D341Med (cell line): ENCODE measurements around the gene DGKD.
"Not testable (repeated sequence)": the region's sequence is repeated elsewhere in the genome, so short reads cannot be mapped to it uniquely, and the experiment has no call there.

ENCODE experiments used
- DNase-seq: peaks from one replicate; pipeline ENCODE4 v3.0.0; 2012; ENCODE audit warnings: low spot score

The DGKD gene, protein sequence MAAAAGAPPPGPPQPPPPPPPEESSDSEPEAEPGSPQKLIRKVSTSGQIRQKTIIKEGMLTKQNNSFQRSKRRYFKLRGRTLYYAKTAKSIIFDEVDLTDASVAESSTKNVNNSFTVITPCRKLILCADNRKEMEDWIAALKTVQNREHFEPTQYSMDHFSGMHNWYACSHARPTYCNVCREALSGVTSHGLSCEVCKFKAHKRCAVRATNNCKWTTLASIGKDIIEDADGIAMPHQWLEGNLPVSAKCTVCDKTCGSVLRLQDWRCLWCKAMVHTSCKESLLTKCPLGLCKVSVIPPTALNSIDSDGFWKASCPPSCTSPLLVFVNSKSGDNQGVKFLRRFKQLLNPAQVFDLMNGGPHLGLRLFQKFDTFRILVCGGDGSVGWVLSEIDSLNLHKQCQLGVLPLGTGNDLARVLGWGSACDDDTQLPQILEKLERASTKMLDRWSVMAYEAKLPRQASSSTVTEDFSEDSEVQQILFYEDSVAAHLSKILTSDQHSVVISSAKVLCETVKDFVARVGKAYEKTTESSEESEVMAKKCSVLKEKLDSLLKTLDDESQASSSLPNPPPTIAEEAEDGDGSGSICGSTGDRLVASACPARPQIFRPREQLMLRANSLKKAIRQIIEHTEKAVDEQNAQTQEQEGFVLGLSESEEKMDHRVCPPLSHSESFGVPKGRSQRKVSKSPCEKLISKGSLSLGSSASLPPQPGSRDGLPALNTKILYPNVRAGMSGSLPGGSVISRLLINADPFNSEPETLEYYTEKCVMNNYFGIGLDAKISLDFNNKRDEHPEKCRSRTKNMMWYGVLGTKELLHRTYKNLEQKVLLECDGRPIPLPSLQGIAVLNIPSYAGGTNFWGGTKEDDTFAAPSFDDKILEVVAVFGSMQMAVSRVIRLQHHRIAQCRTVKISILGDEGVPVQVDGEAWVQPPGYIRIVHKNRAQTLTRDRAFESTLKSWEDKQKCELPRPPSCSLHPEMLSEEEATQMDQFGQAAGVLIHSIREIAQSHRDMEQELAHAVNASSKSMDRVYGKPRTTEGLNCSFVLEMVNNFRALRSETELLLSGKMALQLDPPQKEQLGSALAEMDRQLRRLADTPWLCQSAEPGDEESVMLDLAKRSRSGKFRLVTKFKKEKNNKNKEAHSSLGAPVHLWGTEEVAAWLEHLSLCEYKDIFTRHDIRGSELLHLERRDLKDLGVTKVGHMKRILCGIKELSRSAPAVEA

GRCh38 chr2:233353769-233354499 lies at the start of gene DGKD:
DGKD (plus strand) TSS chr2:233354494; CDS start chr2:233354519, 25 bp downstream.
- DNase-seq = peak; percentile 98

DNA sequence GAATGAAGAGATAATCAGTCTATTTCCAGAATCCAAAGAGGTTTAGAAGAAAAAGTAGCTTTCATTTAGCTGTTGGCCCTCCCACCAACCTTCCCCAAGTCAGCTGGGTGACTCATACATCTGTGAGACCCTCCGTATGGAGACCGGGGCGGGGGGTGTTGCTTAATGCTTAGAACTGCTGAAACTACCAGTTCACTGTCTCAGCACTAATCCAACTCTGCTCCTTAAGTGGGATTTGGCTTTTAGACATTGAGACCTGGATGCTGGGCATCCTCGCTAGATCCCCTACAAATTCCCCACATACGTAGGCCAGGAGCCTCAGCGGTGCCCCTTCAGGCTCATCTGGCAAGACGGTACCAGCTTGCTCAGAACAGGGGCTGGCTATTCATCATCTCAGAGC lies 46.7 kb upstream of the DGKD start, which contains the start of gene SAG:
Gene SAG, plus strand, starts transcription at position 252 of the 400 bp plus-strand sequence. CDS start 1,374 bp downstream, outside the sequence.
- no peak for DNase-seq

DNA sequence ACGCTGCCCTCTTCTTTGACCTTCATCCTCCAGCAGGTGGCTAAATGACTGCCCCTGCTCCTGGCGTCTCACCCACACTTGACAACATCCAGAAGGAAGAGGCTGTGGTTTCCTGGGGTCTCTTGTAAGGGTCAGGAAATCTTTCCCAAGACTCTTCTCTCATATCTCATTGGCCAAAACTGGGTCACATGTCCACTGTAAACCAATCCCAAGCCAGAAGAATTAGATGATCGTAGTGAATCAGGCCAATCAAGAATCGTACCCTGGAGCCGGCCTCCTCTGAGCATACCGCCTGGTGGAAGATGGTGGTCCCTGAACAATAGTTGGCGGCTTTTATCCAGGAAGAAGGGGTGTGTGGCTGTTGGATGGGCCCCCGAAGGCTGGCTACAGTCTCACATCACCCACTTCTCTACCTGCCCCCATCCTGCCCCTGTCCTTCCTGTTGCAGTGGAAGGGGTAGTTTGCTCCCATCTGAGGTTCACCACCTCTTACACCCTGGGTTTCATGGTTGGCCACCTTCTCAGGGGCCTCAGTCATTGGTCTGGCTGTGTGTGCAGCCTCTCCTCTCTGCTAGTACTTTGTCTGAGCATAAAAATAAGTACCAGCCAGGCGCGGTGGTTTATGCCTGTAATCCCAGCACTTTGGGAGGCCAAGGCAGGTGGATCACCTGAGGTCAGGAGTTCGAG lies 42.9 kb upstream of the DGKD start:
- DNase-seq = no peak

GRCh38 chr2:233312874-233313273 lies 41.4 kb upstream of the DGKD start:
- DNase-seq = no peak

DNA sequence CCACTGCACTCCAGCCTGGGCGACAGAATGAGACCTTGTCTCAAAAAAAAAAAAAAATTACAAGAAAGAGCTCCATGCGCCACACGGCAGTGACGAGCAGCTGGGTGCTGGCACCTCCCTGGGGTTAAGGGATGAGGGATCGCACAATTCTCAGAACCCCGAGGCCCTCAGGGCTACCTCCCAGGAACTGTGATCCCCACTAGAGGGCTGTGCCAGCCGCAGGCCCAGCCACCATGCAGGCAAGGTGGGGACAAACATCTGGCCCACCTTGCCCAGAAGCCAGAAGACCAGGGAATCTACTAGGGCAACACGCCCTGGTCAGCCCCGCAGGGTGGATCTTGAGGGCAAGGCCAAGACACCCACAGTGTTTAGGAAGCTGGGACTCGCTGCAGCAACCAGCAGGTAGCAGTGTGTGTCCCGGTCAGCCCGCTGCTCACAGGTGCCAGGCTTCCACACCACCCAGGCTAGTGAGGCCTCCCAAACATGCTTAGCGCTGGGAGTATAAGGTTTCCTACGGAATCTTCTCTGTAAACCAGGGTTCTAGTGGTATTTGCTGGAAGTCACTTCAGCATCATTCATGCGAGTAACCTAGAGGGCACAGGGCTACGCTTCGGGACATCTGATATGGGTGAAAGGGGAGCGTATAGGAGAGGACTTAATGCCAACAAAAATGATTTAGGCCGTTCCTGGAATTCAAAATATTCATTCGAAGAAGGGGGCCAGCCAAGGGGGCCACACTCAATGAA lies 39.9 kb upstream of the DGKD start:
- no peak for DNase-seq

DNA sequence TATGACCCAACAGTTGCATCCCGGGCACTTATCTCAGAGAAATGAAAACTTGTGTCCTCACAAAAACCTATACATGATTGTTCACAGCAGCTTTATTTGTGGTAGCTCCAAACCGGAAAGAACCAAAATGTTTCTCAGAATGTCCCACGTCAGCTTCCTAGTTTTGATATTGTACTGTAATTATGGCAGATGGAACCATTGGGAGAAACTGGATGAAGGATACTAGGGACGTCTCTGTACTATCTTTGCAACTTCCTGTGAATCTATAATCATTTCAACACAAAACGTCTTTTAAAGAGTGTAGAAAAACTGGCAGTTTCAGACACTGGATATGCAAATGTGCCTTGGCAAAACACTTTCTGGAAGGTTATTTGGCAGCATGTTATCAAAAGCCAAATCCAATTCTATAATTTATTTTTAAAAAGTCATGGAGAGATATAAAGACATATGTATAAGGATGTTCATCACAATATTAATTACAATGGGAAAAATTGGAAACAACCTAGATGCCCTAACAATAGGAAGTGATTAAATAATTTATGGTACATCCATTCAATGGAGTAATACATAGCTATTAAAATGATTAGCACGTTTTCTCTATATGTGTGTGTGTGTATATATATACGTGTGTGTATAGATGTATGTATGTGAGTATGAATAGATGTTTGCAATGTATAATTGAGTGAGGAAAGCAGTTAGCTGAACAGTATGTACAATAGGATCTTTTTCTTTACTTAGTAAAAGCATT lies 36.9 kb upstream of the DGKD start:
- no peak for DNase-seq

GRCh38 chr2:233319256-233319655 lies 35.0 kb upstream of the DGKD start:
- DNase-seq = no peak

- no peak for DNase-seq
These were observed 33.8 kb upstream of the DGKD start for GRCh38 chr2:233320470-233320869.

GRCh38 chr2:233321166-233321565 lies 33.1 kb upstream of the DGKD start:
- DNase-seq = no peak

DNA sequence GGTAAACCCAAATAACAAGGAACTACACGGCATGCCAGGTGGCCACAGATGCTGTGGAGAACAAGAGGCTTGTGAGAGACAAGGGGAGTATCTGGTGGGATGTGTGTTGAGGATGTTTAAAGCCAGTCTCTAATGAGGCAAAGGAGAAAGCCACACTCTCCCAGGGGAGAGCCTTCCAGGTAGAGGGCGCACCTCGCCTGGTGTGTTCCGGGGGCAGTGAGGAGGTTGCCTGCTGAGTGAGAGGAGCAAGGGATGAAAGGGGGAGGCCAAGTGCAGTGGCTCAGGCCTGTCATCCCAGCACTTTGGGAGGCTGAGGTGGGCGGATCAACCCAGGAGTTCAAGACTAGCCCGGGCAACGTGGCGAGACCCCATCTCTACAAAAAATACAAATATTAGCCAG lies 30.4 kb upstream of the DGKD start:
- DNase-seq = no peak

DNA sequence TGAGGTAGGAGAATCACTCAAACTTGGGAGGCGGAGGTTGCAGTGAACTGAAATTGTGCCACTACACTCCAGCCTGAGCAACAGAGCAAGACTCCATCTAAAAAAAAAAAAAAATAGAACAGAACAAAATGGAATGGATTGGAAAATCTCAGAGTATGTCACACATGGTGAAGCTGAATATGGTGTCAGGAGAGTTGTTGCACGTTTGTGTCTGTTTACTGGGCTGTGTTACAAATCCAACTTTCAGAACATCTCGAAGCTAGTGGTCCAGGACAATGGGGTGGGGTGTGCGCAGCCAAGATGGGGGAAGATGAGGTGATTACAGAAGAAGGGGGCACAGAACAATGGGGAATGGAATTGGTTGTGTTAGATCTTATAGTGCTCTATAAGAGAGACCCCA lies 29.0 kb upstream of the DGKD start:
- no peak for DNase-seq

- DNase-seq = no peak
These were observed 28.5 kb upstream of the DGKD start for GRCh38 chr2:233325814-233326213.

DNA sequence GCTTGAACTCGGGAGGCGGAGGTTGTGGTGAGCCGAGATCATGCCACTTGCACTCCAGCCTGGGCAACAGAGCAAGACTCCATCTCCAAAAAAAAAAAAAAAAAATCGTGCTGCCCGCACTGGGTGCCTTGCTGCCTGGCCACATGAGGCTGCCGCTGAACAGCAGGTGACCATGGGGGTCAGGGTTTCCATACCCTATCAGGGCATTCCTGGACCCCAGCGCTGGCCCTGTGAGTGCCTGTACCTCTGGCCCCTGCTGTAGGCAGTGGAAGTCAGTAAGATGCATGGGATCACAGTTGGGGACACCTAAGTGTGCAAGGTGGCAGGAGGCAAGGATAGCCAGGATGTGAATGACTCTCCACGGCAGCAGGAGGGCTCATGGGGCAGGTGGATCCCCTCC lies 27.8 kb upstream of the DGKD start:
- DNase-seq = no peak

- no peak for DNase-seq
These were observed 25.4 kb upstream of the DGKD start for GRCh38 chr2:233328922-233329321.

GRCh38 chr2:233329489-233330135 lies 24.7 kb upstream of the DGKD start:
- no peak for DNase-seq

GRCh38 chr2:233331536-233331935 lies 22.8 kb upstream of the DGKD start:
- DNase-seq = no peak

GRCh38 chr2:233332125-233332524 lies 22.2 kb upstream of the DGKD start:
- no peak for DNase-seq

- no peak for DNase-seq
These were observed 19.4 kb upstream of the DGKD start for GRCh38 chr2:233334915-233335314.

DNA sequence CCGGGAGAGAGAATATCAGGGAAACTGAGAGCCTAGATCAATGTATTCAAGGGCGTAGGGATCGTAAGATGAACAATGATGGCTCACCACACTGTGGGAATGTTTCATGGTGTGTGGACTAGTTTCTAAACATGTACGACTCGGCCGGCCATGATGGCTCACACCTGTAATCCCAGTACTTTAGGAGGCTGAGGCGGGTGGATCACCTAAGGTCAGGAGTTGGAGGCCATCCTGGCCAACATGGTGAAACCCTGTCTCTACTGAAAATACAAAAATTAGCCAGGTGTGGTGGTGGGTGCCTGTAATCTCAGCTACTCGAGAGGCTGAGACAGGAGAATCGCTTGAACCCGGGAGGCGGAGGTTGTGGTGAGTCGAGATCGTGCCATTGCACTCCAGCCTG lies 18.2 kb upstream of the DGKD start:
- DNase-seq = not testable (repeated sequence)
